HL-60/S4 treated with phorbol 12-myristate 13-acetate at 8.2 ng/mL for 4 days and 3 days (cell line): ENCODE results near the gene FEM1C.

Experiments used
- in situ Hi-C: fragments of 300-500 bp; cut with MboI; formaldehyde crosslinking; loops from 2 replicates; pipeline ENCODE4 v1.15.0; 2022; ENCODE audit warnings: low sequenced_read_pairs

FEM1C gene

GRCh38 chr5:115559524-115559923 lies 14.9 kb upstream of the FEM1C start:
- in situ Hi-C loops: no loop called here

GRCh38 chr5:115558388-115558956 lies 13.9 kb upstream of the FEM1C start:
- in situ Hi-C loops: no loop called here

- in situ Hi-C loops: no loop called here
These were observed 13.3 kb upstream of the FEM1C start for GRCh38 chr5:115557667-115558387.

GRCh38 chr5:115556276-115556675 lies 11.7 kb upstream of the FEM1C start:
- in situ Hi-C loops: no loop called here

- in situ Hi-C loops: no loop called here
These were observed 10.6 kb upstream of the FEM1C start for GRCh38 chr5:115555084-115555633.

GRCh38 chr5:115553082-115553481 lies 8.5 kb upstream of the FEM1C start:
- in situ Hi-C loops: no loop called here

- in situ Hi-C loops: no loop called here
These were observed 6.8 kb upstream of the FEM1C start for GRCh38 chr5:115551415-115551814.

- in situ Hi-C loops: no loop called here
These were observed 4.6 kb upstream of the FEM1C start for GRCh38 chr5:115549154-115549553.

GRCh38 chr5:115548683-115549082 lies 4.1 kb upstream of the FEM1C start:
- in situ Hi-C loops: no loop called here

- in situ Hi-C loops: no loop called here
These were observed 842 bp upstream of the FEM1C start for GRCh38 chr5:115545351-115545882.

- in situ Hi-C loops: no loop called here
These were observed 536 bp downstream of the FEM1C start for GRCh38 chr5:115544043-115544435.

- in situ Hi-C loops: no loop called here
These were observed 1.1 kb downstream of the FEM1C start for GRCh38 chr5:115543365-115544042.

- in situ Hi-C loops: no loop called here
These were observed 1.8 kb downstream of the FEM1C start for GRCh38 chr5:115542651-115543364.

GRCh38 chr5:115542086-115542485 lies 2.5 kb downstream of the FEM1C start:
- in situ Hi-C loops: no loop called here

- in situ Hi-C loops: no loop called here
These were observed 3.0 kb downstream of the FEM1C start for GRCh38 chr5:115541611-115542010.

- in situ Hi-C loops: no loop called here
These were observed 9.0 kb downstream of the FEM1C start for GRCh38 chr5:115535479-115536035.

GRCh38 chr5:115532517-115532916 lies 12.1 kb downstream of the FEM1C start:
- in situ Hi-C loops: no loop called here

- in situ Hi-C loops: no loop called here
These were observed 12.7 kb downstream of the FEM1C start for GRCh38 chr5:115531787-115532367.

GRCh38 chr5:115531380-115531779 lies 13.2 kb downstream of the FEM1C start:
- in situ Hi-C loops: no loop called here

- in situ Hi-C loops: no loop called here
These were observed 14.1 kb downstream of the FEM1C start for GRCh38 chr5:115530426-115530825.
